ENCODE measurements around the gene DNAH2.

DNAH2 gene

GRCh38 chr17:7727886-7728285, 10.3 kb downstream of the DNAH2 start:
- TF ChIP-seq CTCF (IDR thresholded peaks at IDR 0.05; ENCODE audit: borderline replicate concordance, insufficient read depth, low read depth, low read length): no peak
- H3K4me3 ChIP-seq (ENCODE audit: low read depth, low read length): no peak overlapping the region

DNA sequence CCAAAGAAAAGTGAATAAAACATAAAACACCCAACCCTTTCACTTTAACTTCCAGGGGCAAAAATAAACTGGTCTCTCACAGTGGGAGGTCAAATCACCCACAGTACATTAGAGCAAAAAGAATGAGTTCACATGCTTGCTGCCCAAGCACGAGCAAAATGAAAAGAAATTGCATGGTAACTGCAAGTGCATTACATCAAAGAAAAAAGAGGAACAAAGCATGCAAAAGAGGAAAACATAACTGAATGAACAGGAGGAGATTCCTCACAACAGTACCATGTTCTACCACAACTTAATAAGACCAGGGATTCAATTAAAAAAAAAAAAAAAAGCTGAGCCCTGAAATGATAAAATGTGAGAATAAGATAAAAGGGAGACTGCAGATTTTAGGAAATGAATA, 12.3 kb downstream of the DNAH2 start:
- no peak overlapping the region for H3K4me3 ChIP-seq (ENCODE audit: low read depth, low read length)
- TF ChIP-seq CTCF (IDR thresholded peaks at IDR 0.05; ENCODE audit: borderline replicate concordance, insufficient read depth, low read depth, low read length): no peak

- no peak for TF ChIP-seq CTCF (IDR thresholded peaks at IDR 0.05; ENCODE audit: borderline replicate concordance, insufficient read depth, low read depth, low read length)
- H3K4me3 ChIP-seq (ENCODE audit: low read depth, low read length): no peak overlapping the region
Measured at GRCh38 chr17:7732981-7733539, 15.5 kb downstream of the DNAH2 start.

GRCh38 chr17:7737601-7738000, 20.1 kb downstream of the DNAH2 start:
- TF ChIP-seq CTCF (IDR thresholded peaks at IDR 0.05; ENCODE audit: borderline replicate concordance, insufficient read depth, low read depth, low read length): no peak
- H3K4me3 ChIP-seq (ENCODE audit: low read depth, low read length): no peak overlapping the region

- TF ChIP-seq CTCF (IDR thresholded peaks at IDR 0.05; ENCODE audit: borderline replicate concordance, insufficient read depth, low read depth, low read length): no peak
- no peak overlapping the region for H3K4me3 ChIP-seq (ENCODE audit: low read depth, low read length)
Measured at GRCh38 chr17:7739746-7740145, 22.2 kb downstream of the DNAH2 start.

DNA sequence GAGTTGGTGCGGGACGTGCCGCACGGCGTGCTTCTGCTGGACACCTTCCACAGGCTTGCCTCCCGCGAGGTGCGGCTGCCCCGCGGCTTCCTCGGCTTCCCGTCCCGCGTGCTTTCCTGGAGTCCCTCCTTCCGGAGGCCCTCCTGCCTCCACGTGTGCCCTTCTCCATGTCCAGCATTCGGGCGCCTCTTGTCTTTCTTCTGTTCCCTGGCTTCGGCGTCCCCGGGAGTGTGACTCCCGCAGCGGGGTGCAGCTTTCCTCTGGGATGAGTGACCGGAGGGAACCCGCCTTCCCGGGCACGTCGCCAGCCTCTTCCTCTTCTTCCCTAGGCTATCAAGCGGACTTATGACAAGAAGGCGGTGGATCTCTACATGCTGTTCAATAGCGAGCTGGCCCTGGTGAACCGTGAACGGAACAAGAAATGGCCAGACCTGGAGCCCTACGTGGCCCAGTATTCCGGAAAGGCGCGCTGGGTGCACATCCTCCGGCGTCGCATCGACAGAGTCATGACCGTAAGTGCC, 23.0 kb downstream of the DNAH2 start:
- TF ChIP-seq CTCF (IDR thresholded peaks at IDR 0.05; ENCODE audit: borderline replicate concordance, insufficient read depth, low read depth, low read length): no peak
- H3K4me3 ChIP-seq (ENCODE audit: low read depth, low read length): no peak overlapping the region

DNA sequence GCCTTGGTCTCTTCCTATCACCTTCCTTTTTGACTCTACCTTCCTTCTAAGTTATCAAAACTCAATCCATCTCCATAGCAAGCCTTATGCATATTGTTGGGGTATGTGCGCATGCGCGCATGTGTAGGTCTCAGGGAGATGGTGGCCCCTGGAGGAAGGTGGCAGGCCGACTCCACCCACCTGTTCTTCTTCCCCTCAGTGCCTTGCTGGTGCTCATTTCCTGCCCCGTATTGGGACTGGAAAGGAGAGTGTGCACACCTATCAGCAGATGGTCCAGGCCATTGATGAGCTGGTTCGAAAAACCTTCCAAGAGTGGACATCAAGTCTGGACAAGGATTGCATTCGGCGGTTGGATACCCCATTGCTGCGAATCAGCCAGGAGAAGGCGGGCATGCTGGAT, 25.2 kb downstream of the DNAH2 start:
- H3K4me3 ChIP-seq (ENCODE audit: low read depth, low read length): no peak overlapping the region
- no peak for TF ChIP-seq CTCF (IDR thresholded peaks at IDR 0.05; ENCODE audit: borderline replicate concordance, insufficient read depth, low read depth, low read length)
